ENCODE data around the gene RASA3. TPM values are rescaled to one million over a fixed set of nuclear protein-coding genes. Genes with fewer than 3 reads are reported as not detected.

Gene RASA3
- total RNA-seq, 1 experiment from 2014 or later: 58.6 TPM

GRCh38 chr13:113971471-113972231 is 160.8 kb downstream of the RASA3 start:
- no peak for DNase-seq (ENCODE audit: low read depth)

- no peak for DNase-seq (ENCODE audit: low read depth)
These were observed 161.5 kb downstream of the RASA3 start for GRCh38 chr13:113970810-113971470.

GRCh38 chr13:113969973-113970611 is 162.3 kb downstream of the RASA3 start:
- no peak for DNase-seq (ENCODE audit: low read depth)

GRCh38 chr13:113969311-113969972 is 163.0 kb downstream of the RASA3 start:
- DNase-seq (ENCODE audit: low read depth): no peak

GRCh38 chr13:113968463-113969310 is 163.7 kb downstream of the RASA3 start:
- no peak for DNase-seq (ENCODE audit: low read depth)

- DNase-seq (ENCODE audit: low read depth): no peak
These were observed 164.5 kb downstream of the RASA3 start for GRCh38 chr13:113967729-113968462.

GRCh38 chr13:113967206-113967720 is 165.2 kb downstream of the RASA3 start:
- no peak for DNase-seq (ENCODE audit: low read depth)

- no peak for DNase-seq (ENCODE audit: low read depth)
These were observed 166.2 kb downstream of the RASA3 start for GRCh38 chr13:113965968-113966884.

- DNase-seq (ENCODE audit: low read depth): no peak
These were observed 167.0 kb downstream of the RASA3 start for GRCh38 chr13:113965383-113965874.

- DNase-seq (ENCODE audit: low read depth): no peak
These were observed 168.0 kb downstream of the RASA3 start for GRCh38 chr13:113964251-113964995.

GRCh38 chr13:113963376-113963775 is 169.0 kb downstream of the RASA3 start:
- DNase-seq (ENCODE audit: low read depth): no peak

- no peak for DNase-seq (ENCODE audit: low read depth)
These were observed 169.4 kb downstream of the RASA3 start for GRCh38 chr13:113962975-113963374.

GRCh38 chr13:113962386-113962785 is 170.0 kb downstream of the RASA3 start:
- no peak for DNase-seq (ENCODE audit: low read depth)

- no peak for DNase-seq (ENCODE audit: low read depth)
These were observed 172.0 kb downstream of the RASA3 start for GRCh38 chr13:113960276-113960948.

GRCh38 chr13:113959198-113959597 is 173.2 kb downstream of the RASA3 start:
- DNase-seq (ENCODE audit: low read depth): peak; percentile 32

GRCh38 chr13:113958373-113958772 is 174.1 kb downstream of the RASA3 start:
- DNase-seq (ENCODE audit: low read depth): no peak

GRCh38 chr13:113956571-113956970 is 175.9 kb downstream of the RASA3 start:
- DNase-seq (ENCODE audit: low read depth): no peak

- no peak for DNase-seq (ENCODE audit: low read depth)
These were observed 176.7 kb downstream of the RASA3 start for GRCh38 chr13:113955691-113956090.
